Keratinocyte (primary cell): ENCODE results near the gene PLSCR4. TPM values are rescaled to one million over a fixed set of nuclear protein-coding genes. Genes with fewer than 3 reads are reported as not detected.

Experiments used
- DNase-seq: peaks from one replicate; pipeline ENCODE4 v3.0.0-alpha.2; 2011; ENCODE audit warnings: low read depth, missing footprints, low spot score
- FAIRE-seq: peaks from 2 replicates; lab custom pipeline; 2011; peaks lifted over from hg19 to GRCh38; lab: Jason Lieb, UNC
- H2AFZ ChIP-seq: 2 replicates; pipeline ENCODE4 v1.6.0; 2012; ENCODE audit warnings: low read length, control low read depth, inconsistent platforms; ENCODE audit not compliant: control insufficient read depth
- H3K27ac ChIP-seq: 2 replicates; pipeline ENCODE4 v1.5.1; 2011; ENCODE audit warnings: low read length; ENCODE audit not compliant: control insufficient read depth, insufficient read depth
- H3K27me3 ChIP-seq: 3 replicates; pipeline ENCODE4 v1.6.0; 2011; ENCODE audit warnings: low read length; ENCODE audit not compliant: control insufficient read depth, insufficient read depth; ENCODE audit errors: extremely low read depth
- H3K36me3 ChIP-seq, 2 experiments: 2 replicates in 1 of 2; 3 replicates in 1 of 2; pipeline ENCODE4 v1.5.1; 2011; ENCODE audit warnings: low read length in 2 of 2, mild to moderate bottlenecking in 1 of 2; ENCODE audit not compliant: control insufficient read depth in 2 of 2, insufficient read depth in 2 of 2; ENCODE audit errors: extremely low read depth in 1 of 2
- H3K4me1 ChIP-seq: 3 replicates; pipeline ENCODE4 v1.5.1; 2011; ENCODE audit warnings: low read length; ENCODE audit not compliant: control insufficient read depth, insufficient read depth; ENCODE audit errors: extremely low read depth
- H3K4me2 ChIP-seq: 3 replicates; pipeline ENCODE4 v1.6.0; 2011; ENCODE audit warnings: low read depth, low read length; ENCODE audit not compliant: control insufficient read depth, insufficient read depth; ENCODE audit errors: extremely low read depth
- H3K4me3 ChIP-seq, 3 experiments: fragments of 200-600 bp in 1 of 3; sonication (generic) in 1 of 3; 2 replicates in 2 of 3; 3 replicates in 1 of 3; pipeline ENCODE4 v1.5.1; 2011 to 2016; ENCODE audit warnings: low read length in 3 of 3, mild to moderate bottlenecking in 3 of 3, control low read depth in 2 of 3, inconsistent platforms in 1 of 3, low read depth in 1 of 3, mixed read lengths in 1 of 3, mixed run types in 1 of 3, moderate library complexity in 1 of 3; ENCODE audit not compliant: control insufficient read depth in 2 of 3, insufficient read depth in 2 of 3; ENCODE audit errors: extremely low read depth in 1 of 3
- H3K79me2 ChIP-seq: 2 replicates; pipeline ENCODE4 v1.6.0; 2012; ENCODE audit warnings: low read length; ENCODE audit not compliant: control insufficient read depth, insufficient read depth
- H3K9ac ChIP-seq: 3 replicates; pipeline ENCODE4 v1.6.0; 2011; ENCODE audit warnings: low read length; ENCODE audit not compliant: control insufficient read depth, insufficient read depth; ENCODE audit errors: extremely low read depth
- H3K9me1 ChIP-seq: 3 replicates; pipeline ENCODE4 v1.6.0; 2011; ENCODE audit warnings: low read length; ENCODE audit not compliant: control insufficient read depth, insufficient read depth; ENCODE audit errors: extremely low read depth
- H3K9me3 ChIP-seq: 2 replicates; pipeline ENCODE4 v1.5.1; 2012; ENCODE audit warnings: low read depth, low read length; ENCODE audit not compliant: control insufficient read depth
- H4K20me1 ChIP-seq: 3 replicates; pipeline ENCODE4 v1.6.0; 2011; ENCODE audit warnings: low read length; ENCODE audit not compliant: control insufficient read depth, insufficient read depth; ENCODE audit errors: extremely low read depth
- CTCF ChIP-seq, 3 experiments: IDR thresholded peaks in 1 of 3; conservative IDR thresholded peaks in 1 of 3; optimal IDR thresholded peaks in 1 of 3; 2 replicates in 2 of 3; 3 replicates in 1 of 3; pipeline versions ENCODE3 to v1.5.1; 2011; ENCODE audit warnings: low read length in 3 of 3, mild to moderate bottlenecking in 3 of 3, moderate library complexity in 2 of 3, control low read depth in 1 of 3, inconsistent platforms in 1 of 3; ENCODE audit not compliant: insufficient read depth in 2 of 3; ENCODE audit errors: extremely low read depth in 1 of 3
- EZH2 ChIP-seq: IDR thresholded peaks from one replicate; pipeline ENCODE4 v1.6.1; 2012; ENCODE audit warnings: inconsistent platforms, mild to moderate bottlenecking, low read length, moderate library complexity
- dilution Hi-C: fragments of 300-500 bp; cut with MboI; formaldehyde crosslinking; loops from one replicate; pipeline ENCODE4 v1.7.0; 2020; ENCODE audit warnings: low sequenced_read_pairs; ENCODE audit not compliant: extremely low pct_ligation_motif_present
- polyA plus RNA-seq, 5 experiments: library from polyadenylated mRNA; depleted of rRNA in 3 of 5; stranded (reverse) in 3 of 5; stranded (forward) in 1 of 5; unstranded in 1 of 5; fragments of >200 nt; gene quantifications; 1 replicate in 1 of 5; 2 replicates in 3 of 5; 3 replicates in 1 of 5; pipeline versions ENCODE4 v1.2.1 to v1.2.3, GENCODE V29; 2011 to 2012; ENCODE audit warnings: missing spikeins in 2 of 5, low read depth in 1 of 5, low replicate concordance in 1 of 5

The PLSCR4 gene
- polyA plus RNA-seq, 1 donor (not counting 4 experiments of a cell fraction or from before 2014, with no cell fraction given) = 1.5 TPM

DNA sequence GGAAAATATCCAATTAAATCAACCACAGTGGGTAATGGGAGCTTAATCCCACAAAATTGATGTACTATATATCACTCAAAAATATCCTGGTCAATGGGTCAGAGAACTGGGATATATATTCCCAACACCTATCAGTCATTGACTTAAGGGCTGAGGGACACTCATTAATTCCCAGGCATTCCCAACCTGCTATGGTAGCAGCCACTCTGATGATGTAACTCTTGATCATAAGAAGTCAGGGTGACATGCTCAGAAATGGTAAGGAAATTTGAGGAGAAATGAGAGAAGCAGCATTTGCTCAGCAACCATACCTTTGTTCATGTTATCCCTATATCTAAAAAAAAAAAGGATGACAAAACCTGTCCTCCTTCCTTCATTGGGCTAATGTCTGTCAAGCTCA lies 86.8 kb downstream of the PLSCR4 start:
- TF ChIP-seq CTCF (optimal IDR thresholded peaks at IDR 0.05 in 1 of 3, IDR thresholded peaks at IDR 0.05 in 1 of 3, conservative IDR thresholded peaks at IDR 0.05 in 1 of 3; ENCODE audit: extremely low read depth in 1 of 3, insufficient read depth in 2 of 3, low read length in 3 of 3) (no peak), EZH2 (no peak)
- FAIRE-seq = peak; percentile 34
- Histone ChIP-seq H3K79me2 (no peaks in the 10 kb centered on the region), H3K9ac (no peak overlapping the region), H4K20me1 (no peaks in the 10 kb centered on the region), H3K4me2 (peak overlapping the region; percentile 27), H3K4me3 (no peak overlapping the region), H3K36me3 (no peaks in the 10 kb centered on the region), H3K27me3 (no peaks in the 10 kb centered on the region), H3K4me1 (peaks cover 38% of the 10 kb centered on the region), H3K9me1 (no peaks in the 10 kb centered on the region), H3K27ac (peak overlapping the region; percentile 63), H2AFZ (no peak overlapping the region), H3K9me3 (no peaks in the 10 kb centered on the region)
- peak; percentile 28 for DNase-seq
- dilution Hi-C loops = no loop called here

DNA sequence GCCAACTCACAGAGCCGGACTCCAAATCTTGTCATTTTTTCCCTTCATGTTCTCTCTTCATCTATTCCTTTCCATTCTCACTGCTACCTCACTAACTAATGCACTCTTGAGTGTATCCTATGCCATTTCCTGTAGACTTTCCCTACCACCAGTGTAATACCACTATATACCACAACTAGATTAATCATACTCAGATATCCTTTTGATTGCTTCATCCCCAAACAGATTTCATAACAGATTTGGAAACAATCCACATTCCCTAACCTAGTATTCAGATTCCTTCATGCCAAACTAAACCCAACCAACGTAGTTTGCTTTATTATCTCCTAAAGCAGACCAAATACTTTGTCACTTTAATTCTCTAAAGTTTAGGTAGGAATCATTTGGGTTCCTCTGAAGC lies 87.3 kb downstream of the PLSCR4 start:
- Histone ChIP-seq H3K9me3 (no peaks in the 10 kb centered on the region), H2AFZ (no peak overlapping the region), H3K27me3 (no peaks in the 10 kb centered on the region), H3K9ac (no peak overlapping the region), H3K36me3 (no peaks in the 10 kb centered on the region), H3K9me1 (no peaks in the 10 kb centered on the region), H3K4me3 (no peak overlapping the region), H3K79me2 (peaks cover 3% of the 10 kb centered on the region), H4K20me1 (no peaks in the 10 kb centered on the region), H3K27ac (peak overlapping the region; percentile 63), H3K4me1 (peaks cover 38% of the 10 kb centered on the region), H3K4me2 (peak overlapping the region; percentile 27)
- TF ChIP-seq CTCF (optimal IDR thresholded peaks at IDR 0.05 in 1 of 3, IDR thresholded peaks at IDR 0.05 in 1 of 3, conservative IDR thresholded peaks at IDR 0.05 in 1 of 3; ENCODE audit: extremely low read depth in 1 of 3, insufficient read depth in 2 of 3, low read length in 3 of 3) (peak in 2 of 3 experiments; percentile 12 to 41), EZH2 (no peak)
- peak; percentile 41 for DNase-seq
- dilution Hi-C loops = no loop called here
- peak; percentile 79 for FAIRE-seq
